HepG2 (cell line): ENCODE measurements around the gene SKI.

ENCODE experiments used
- CHD4 ChIP-seq: fragments of 200-600 bp; sonication (generic); IDR thresholded peaks from 2 replicates; pipeline ENCODE4 v1.7.0; 2017; ENCODE audit warnings: mild to moderate bottlenecking, low read length, borderline replicate concordance
- EED ChIP-seq: sonication (generic); formaldehyde crosslinking; IDR thresholded peaks from 2 replicates; pipeline ENCODE4 v1.5.0; 2020; ENCODE audit warnings: mild to moderate bottlenecking, missing genetic modification reagents
- ELF1 ChIP-seq: sonication (generic); formaldehyde crosslinking; IDR thresholded peaks from 2 replicates; pipeline ENCODE4 v1.4.0; 2020; ENCODE audit warnings: missing genetic modification reagents
- EP300 ChIP-seq, 3 experiments: sonication (generic) in 1 of 3; formaldehyde crosslinking in 1 of 3; IDR thresholded peaks; 2 replicates each; pipeline versions ENCODE4 v1.5.1 to v1.6.1; 2011 to 2020; ENCODE audit warnings: low read depth in 2 of 3, low read length in 2 of 3, borderline replicate concordance in 1 of 3, improper control_type of control experiment in 1 of 3, mild to moderate bottlenecking in 1 of 3, missing genetic modification reagents in 1 of 3, moderate library complexity in 1 of 3
- FOXA3 ChIP-seq: IDR thresholded peaks from 2 replicates; pipeline ENCODE4 v1.6.1; 2016; ENCODE audit warnings: missing genetic modification reagents, missing compliant biosample characterization
- FOXJ3 ChIP-seq: sonication (generic); formaldehyde crosslinking; IDR thresholded peaks from 2 replicates; pipeline ENCODE4 v1.4.0; 2020; ENCODE audit warnings: missing genetic modification reagents, mild to moderate bottlenecking, borderline replicate concordance
- HOXA7 ChIP-seq: sonication (generic); formaldehyde crosslinking; IDR thresholded peaks from 2 replicates; pipeline ENCODE4 v1.8.1; 2022; ENCODE audit warnings: mild to moderate bottlenecking, missing genetic modification reagents, moderate library complexity
- KDM1A ChIP-seq: IDR thresholded peaks from 2 replicates; pipeline ENCODE4 v1.6.1; 2016; ENCODE audit warnings: missing compliant biosample characterization
- MBD4 ChIP-seq: IDR thresholded peaks from 2 replicates; pipeline ENCODE4 v1.6.1; 2012; ENCODE audit warnings: low read length, inconsistent platforms, borderline replicate concordance
- NFIC ChIP-seq: IDR thresholded peaks from 2 replicates; pipeline ENCODE4 v1.6.1; 2012; ENCODE audit warnings: mild to moderate bottlenecking, low read length, inconsistent platforms
- STAT5B ChIP-seq: sonication (generic); formaldehyde crosslinking; IDR thresholded peaks from 2 replicates; pipeline ENCODE4 v1.4.0; 2020; ENCODE audit warnings: missing genetic modification reagents
- ZNF674 ChIP-seq: sonication (generic); formaldehyde crosslinking; IDR thresholded peaks from 2 replicates; pipeline ENCODE4 v1.5.0; 2020; ENCODE audit warnings: low read depth, mild to moderate bottlenecking, missing genetic modification reagents
- TF ChIP-seq, protein P1 (sequence below): sonication (generic); formaldehyde crosslinking; IDR thresholded peaks from 2 replicates; pipeline ENCODE4 v1.5.0; 2020; ENCODE audit warnings: missing genetic modification reagents
- TF ChIP-seq, protein P2 (sequence below): sonication (generic); formaldehyde crosslinking; IDR thresholded peaks from 2 replicates; pipeline ENCODE4 v1.5.0; 2020; ENCODE audit warnings: mild to moderate bottlenecking, missing genetic modification reagents, moderate library complexity

DNA sequence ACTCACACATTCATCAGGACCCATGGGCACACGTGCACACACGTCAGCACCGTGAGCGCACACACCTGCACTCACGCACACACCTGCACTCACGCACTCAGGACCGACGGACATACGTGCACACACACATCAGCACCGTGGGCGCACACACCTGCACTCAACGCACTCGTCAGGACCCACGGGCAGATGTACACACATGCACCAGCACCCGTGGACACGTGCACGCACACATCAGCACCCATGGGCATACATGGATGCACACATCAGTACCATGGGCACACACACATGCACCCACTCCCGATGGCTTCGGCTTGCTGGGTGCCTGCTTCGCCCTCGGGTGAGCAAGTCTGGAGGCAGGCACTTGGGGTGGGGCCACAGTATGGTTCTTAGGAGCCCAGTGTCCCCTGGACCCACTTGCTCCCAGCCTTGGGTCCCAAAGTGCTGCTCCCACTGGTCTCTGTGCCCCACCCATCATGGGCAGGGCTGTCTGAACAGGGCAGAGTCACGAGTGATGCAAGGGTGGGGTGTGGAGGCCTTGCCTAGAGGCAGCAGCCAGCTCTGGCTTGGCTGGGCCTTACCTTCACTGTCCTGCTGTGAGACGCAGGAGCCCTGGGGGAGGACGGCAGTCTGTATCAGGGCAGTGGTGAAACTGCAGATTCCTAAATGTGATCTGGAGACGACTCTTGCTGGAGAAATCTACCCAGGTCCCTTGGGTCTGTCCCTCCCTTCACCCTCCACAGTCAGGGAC lies 49.8 kb downstream of the SKI start:
- TF ChIP-seq, protein P1, sequence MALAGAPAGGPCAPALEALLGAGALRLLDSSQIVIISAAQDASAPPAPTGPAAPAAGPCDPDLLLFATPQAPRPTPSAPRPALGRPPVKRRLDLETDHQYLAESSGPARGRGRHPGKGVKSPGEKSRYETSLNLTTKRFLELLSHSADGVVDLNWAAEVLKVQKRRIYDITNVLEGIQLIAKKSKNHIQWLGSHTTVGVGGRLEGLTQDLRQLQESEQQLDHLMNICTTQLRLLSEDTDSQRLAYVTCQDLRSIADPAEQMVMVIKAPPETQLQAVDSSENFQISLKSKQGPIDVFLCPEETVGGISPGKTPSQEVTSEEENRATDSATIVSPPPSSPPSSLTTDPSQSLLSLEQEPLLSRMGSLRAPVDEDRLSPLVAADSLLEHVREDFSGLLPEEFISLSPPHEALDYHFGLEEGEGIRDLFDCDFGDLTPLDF (CRISPR knock-in tag): no peak
- TF ChIP-seq ZNF674 (CRISPR knock-in tag) (no peak), EP300 (IDR thresholded peaks at IDR 0.05; ENCODE audit: low read depth in 2 of 2, low read length in 2 of 2) (no peak), EP300 (CRISPR knock-in tag; IDR thresholded peaks at IDR 0.05; ENCODE audit: borderline replicate concordance) (no peak), FOXA3 (CRISPR knock-in tag) (no peak), NFIC (no peak), KDM1A (no peak), FOXJ3 (CRISPR knock-in tag) (no peak), ELF1 (CRISPR knock-in tag) (no peak), HOXA7 (no peak), CHD4 (no peak), MBD4 (no peak), STAT5B (CRISPR knock-in tag) (no peak), EED (CRISPR knock-in tag) (no peak)
- TF ChIP-seq, protein P2, sequence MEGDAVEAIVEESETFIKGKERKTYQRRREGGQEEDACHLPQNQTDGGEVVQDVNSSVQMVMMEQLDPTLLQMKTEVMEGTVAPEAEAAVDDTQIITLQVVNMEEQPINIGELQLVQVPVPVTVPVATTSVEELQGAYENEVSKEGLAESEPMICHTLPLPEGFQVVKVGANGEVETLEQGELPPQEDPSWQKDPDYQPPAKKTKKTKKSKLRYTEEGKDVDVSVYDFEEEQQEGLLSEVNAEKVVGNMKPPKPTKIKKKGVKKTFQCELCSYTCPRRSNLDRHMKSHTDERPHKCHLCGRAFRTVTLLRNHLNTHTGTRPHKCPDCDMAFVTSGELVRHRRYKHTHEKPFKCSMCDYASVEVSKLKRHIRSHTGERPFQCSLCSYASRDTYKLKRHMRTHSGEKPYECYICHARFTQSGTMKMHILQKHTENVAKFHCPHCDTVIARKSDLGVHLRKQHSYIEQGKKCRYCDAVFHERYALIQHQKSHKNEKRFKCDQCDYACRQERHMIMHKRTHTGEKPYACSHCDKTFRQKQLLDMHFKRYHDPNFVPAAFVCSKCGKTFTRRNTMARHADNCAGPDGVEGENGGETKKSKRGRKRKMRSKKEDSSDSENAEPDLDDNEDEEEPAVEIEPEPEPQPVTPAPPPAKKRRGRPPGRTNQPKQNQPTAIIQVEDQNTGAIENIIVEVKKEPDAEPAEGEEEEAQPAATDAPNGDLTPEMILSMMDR (CRISPR knock-in tag): no peak
